ENCODE data around the gene GRIP1. TPM values are rescaled to one million over a fixed set of nuclear protein-coding genes. Genes with fewer than 3 reads are reported as not detected.

The GRIP1 gene
- total RNA-seq, 3 donors from 2014 or later (not counting 1 experiment from before 2014, with no cell fraction given) = 1.3 to 3.6 (median 1.7) TPM

GRCh38 chr12:66541426-66541825 lies 137.4 kb downstream of the GRIP1 start:
- H3K36me3 Mint-ChIP-seq = no peaks in the 10 kb centered on the region
- H3K4me3 Mint-ChIP-seq = no peak overlapping the region
- Histone ChIP-seq H3K27ac (ENCODE audit: low read length) (no peak overlapping the region), H3K4me1 (ENCODE audit: control insufficient read depth, insufficient read depth, low read length) (no peaks in the 10 kb centered on the region), H3K4me3 (ENCODE audit: low read length) (no peak overlapping the region), H3K9me3 (ENCODE audit: control insufficient read depth, insufficient read depth, low read length) (no peaks in the 10 kb centered on the region), H3K36me3 (ENCODE audit: control insufficient read depth, insufficient read depth, low read length) (no peaks in the 10 kb centered on the region), H3K27me3 (ENCODE audit: control insufficient read depth, insufficient read depth, low read length) (no peaks in the 10 kb centered on the region)
- no peak overlapping the region for H3K27ac Mint-ChIP-seq
- H3K27me3 Mint-ChIP-seq (ENCODE audit: low read depth in 2 of 2) = peaks cover 0 to 9% of the 10 kb centered on the region in 2 donors
- H3K9me3 Mint-ChIP-seq = no peaks in the 10 kb centered on the region
- DNase-seq (no peak), ATAC-seq (no peak)
- 70% methylated on average over 1 of the region's 1 CpG for WGBS (ENCODE audit: insufficient coverage)
- TF ChIP-seq CTCF (IDR thresholded peaks at IDR 0.05) = no peak
- no peaks in the 10 kb centered on the region for H3K4me1 Mint-ChIP-seq
- intact Hi-C loops (cut with micrococcal nuclease) = no loop called here

GRCh38 chr12:66539431-66539830 lies 139.4 kb downstream of the GRIP1 start:
- H3K9me3 Mint-ChIP-seq = no peaks in the 10 kb centered on the region
- no peak overlapping the region for H3K4me3 Mint-ChIP-seq
- Histone ChIP-seq H3K4me3 (ENCODE audit: low read length) (no peak overlapping the region), H3K4me1 (ENCODE audit: control insufficient read depth, insufficient read depth, low read length) (no peaks in the 10 kb centered on the region), H3K9me3 (ENCODE audit: control insufficient read depth, insufficient read depth, low read length) (no peaks in the 10 kb centered on the region), H3K36me3 (ENCODE audit: control insufficient read depth, insufficient read depth, low read length) (no peaks in the 10 kb centered on the region), H3K27me3 (ENCODE audit: control insufficient read depth, insufficient read depth, low read length) (no peaks in the 10 kb centered on the region), H3K27ac (ENCODE audit: low read length) (no peak overlapping the region)
- H3K27ac Mint-ChIP-seq = no peak overlapping the region
- DNase-seq = no peak
- TF ChIP-seq CTCF (IDR thresholded peaks at IDR 0.05) = no peak
- ATAC-seq = no peak
- H3K36me3 Mint-ChIP-seq = no peaks in the 10 kb centered on the region
- H3K27me3 Mint-ChIP-seq (ENCODE audit: low read depth in 2 of 2) = peaks cover 0 to 9% of the 10 kb centered on the region in 2 donors
- intact Hi-C loops (cut with micrococcal nuclease) = no loop called here
- no peaks in the 10 kb centered on the region for H3K4me1 Mint-ChIP-seq

GRCh38 chr12:66538970-66539369 lies 139.9 kb downstream of the GRIP1 start:
- intact Hi-C loops (cut with micrococcal nuclease) = no loop called here
- Mint-ChIP-seq H3K4me1 (no peaks in the 10 kb centered on the region), H3K27ac (no peak overlapping the region), H3K27me3 (ENCODE audit: low read depth in 2 of 2) (peaks cover 0 to 9% of the 10 kb centered on the region in 2 donors), H3K9me3 (no peaks in the 10 kb centered on the region), H3K36me3 (no peaks in the 10 kb centered on the region), H3K4me3 (no peak overlapping the region)
- no peaks in the 10 kb centered on the region for H3K9me3 ChIP-seq (ENCODE audit: control insufficient read depth, insufficient read depth, low read length)
- no peaks in the 10 kb centered on the region for H3K4me1 ChIP-seq (ENCODE audit: control insufficient read depth, insufficient read depth, low read length)
- H3K27ac ChIP-seq (ENCODE audit: low read length) = no peak overlapping the region
- no peak overlapping the region for H3K4me3 ChIP-seq (ENCODE audit: low read length)
- WGBS (ENCODE audit: insufficient coverage) = 94% methylated on average over 4 of the region's 4 CpGs
- ATAC-seq (no peak), DNase-seq (no peak)
- TF ChIP-seq CTCF (IDR thresholded peaks at IDR 0.05) = no peak
- no peaks in the 10 kb centered on the region for H3K36me3 ChIP-seq (ENCODE audit: control insufficient read depth, insufficient read depth, low read length)
- no peaks in the 10 kb centered on the region for H3K27me3 ChIP-seq (ENCODE audit: control insufficient read depth, insufficient read depth, low read length)

GRCh38 chr12:66537876-66538275 lies 141.0 kb downstream of the GRIP1 start:
- H3K9me3 ChIP-seq (ENCODE audit: control insufficient read depth, insufficient read depth, low read length) = no peaks in the 10 kb centered on the region
- H3K27ac Mint-ChIP-seq = no peak overlapping the region
- no peaks in the 10 kb centered on the region for H3K9me3 Mint-ChIP-seq
- no peak for TF ChIP-seq CTCF (IDR thresholded peaks at IDR 0.05)
- H3K36me3 ChIP-seq (ENCODE audit: control insufficient read depth, insufficient read depth, low read length) = no peaks in the 10 kb centered on the region
- DNase-seq = no peak
- no peak overlapping the region for H3K4me3 ChIP-seq (ENCODE audit: low read length)
- intact Hi-C loops (cut with micrococcal nuclease) = no loop called here
- H3K4me1 Mint-ChIP-seq = no peaks in the 10 kb centered on the region
- no peaks in the 10 kb centered on the region for H3K36me3 Mint-ChIP-seq
- no peaks in the 10 kb centered on the region for H3K27me3 ChIP-seq (ENCODE audit: control insufficient read depth, insufficient read depth, low read length)
- no peak overlapping the region for H3K27ac ChIP-seq (ENCODE audit: low read length)
- ATAC-seq = no peak
- H3K27me3 Mint-ChIP-seq (ENCODE audit: low read depth in 2 of 2) = peaks cover 0 to 9% of the 10 kb centered on the region in 2 donors
- no peak overlapping the region for H3K4me3 Mint-ChIP-seq
- H3K4me1 ChIP-seq (ENCODE audit: control insufficient read depth, insufficient read depth, low read length) = no peaks in the 10 kb centered on the region
- WGBS (ENCODE audit: insufficient coverage) = 92% methylated on average over 2 of the region's 3 CpGs

Data from natural killer cell (primary cell).